Breast epithelium (tissue), 3 donors: ENCODE results near the gene EIPR1.

Experiments used
- CTCF ChIP-seq, 3 donors: fragments of 450-650 bp; IDR thresholded peaks; one replicate each; pipeline ENCODE4 v1.5.1; 2016 to 2017; ENCODE audit warnings: antibody characterized with exemption in 3 of 3, mild to moderate bottlenecking in 3 of 3, moderate library complexity in 3 of 3
- POLR2AphosphoS5 ChIP-seq, 3 donors: sonication (generic); formaldehyde crosslinking; IDR thresholded peaks; one replicate each; pipeline ENCODE4 v1.6.1; 2017; ENCODE audit warnings: antibody characterized with exemption in 3 of 3

- TF ChIP-seq CTCF (IDR thresholded peaks at IDR 0.05), result no peak
- TF ChIP-seq POLR2AphosphoS5 (IDR thresholded peaks at IDR 0.05), result no peak
Observed at GRCh38 chr2:3208179-3208578, 169.4 kb downstream of the EIPR1 start.
